Activated CD4-positive, alpha-beta T cell treated with anti-CD3 and anti-CD28 coated beads, Interleukin-2, amount 10 ng/mL, durations not matched to agents 7 days and 5 days (primary cell): ENCODE measurements around the gene GARS1. TPM values are rescaled to one million over a fixed set of nuclear protein-coding genes. Genes with fewer than 3 reads are reported as not detected.
A peak's percentile ranks its signal among the peaks of the same experiment; 100 is the strongest.
"Not testable (repeated sequence)": the region's sequence is repeated elsewhere in the genome, so short reads cannot be mapped to it uniquely, and the experiment has no call there.

Experiments used
- CTCF ChIA-PET: fragments of 350-600 bp; sonication (Branson Sonifier 250); formaldehyde crosslinking; loops from one replicate; lab custom pipeline; 2021; ENCODE audit warnings: antibody characterized with exemption; lab: Charles Lee
- POLR2A ChIA-PET: fragments of 350-600 bp; sonication (Branson Sonifier 250); formaldehyde crosslinking; loops from one replicate; lab custom pipeline; 2021; ENCODE audit warnings: antibody characterized with exemption; lab: Charles Lee
- DNase-seq: peaks from one replicate; pipeline ENCODE4 v3.0.0-alpha.2; 2020
- H3K27ac Mint-ChIP-seq: one replicate; pipeline ENCODE4 v1.8.0; 2021; ENCODE audit warnings: mild to moderate bottlenecking, moderate library complexity, mixed read lengths
- H3K27me3 Mint-ChIP-seq: one replicate; pipeline ENCODE4 v1.8.0; 2021; ENCODE audit warnings: mixed read lengths
- H3K36me3 Mint-ChIP-seq: one replicate; pipeline ENCODE4 v1.8.0; 2021; ENCODE audit warnings: low read depth, mixed read lengths
- H3K4me1 Mint-ChIP-seq: one replicate; pipeline ENCODE4 v1.8.0; 2021; ENCODE audit warnings: mixed read lengths
- H3K4me3 Mint-ChIP-seq: one replicate; pipeline ENCODE4 v1.8.0; 2021; ENCODE audit warnings: mild to moderate bottlenecking, moderate library complexity, mixed read lengths
- H3K9me3 Mint-ChIP-seq: one replicate; pipeline ENCODE4 v1.8.0; 2021; ENCODE audit warnings: mixed read lengths
- total RNA-seq, 2 experiments: library from RNA; stranded (reverse); gene quantifications; one replicate each; pipeline ENCODE4 v1.2.3, GENCODE V29; 2021

The GARS1 gene
- total RNA-seq, 2 experiments from 2014 or later, result 165 to 167 TPM

DNA sequence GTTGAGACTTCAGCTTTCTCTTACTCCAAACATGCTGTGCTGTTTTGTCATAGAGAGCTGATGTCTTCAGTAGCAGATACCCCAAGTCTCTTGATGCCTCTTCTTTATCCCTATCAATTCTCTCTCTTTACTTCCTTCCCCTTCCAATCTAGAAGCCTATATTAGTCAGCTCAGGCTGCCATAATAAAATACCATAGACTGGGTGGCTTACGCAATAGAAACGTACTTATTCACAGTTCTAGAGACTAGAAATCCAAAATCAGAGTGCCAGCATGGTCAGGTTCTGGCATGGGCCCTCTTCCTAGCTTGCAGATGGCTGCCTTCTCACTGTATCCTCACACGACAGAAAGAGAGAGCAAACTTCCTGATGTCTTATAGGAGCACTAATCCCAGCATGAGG lies 9.0 kb upstream of the GARS1 start:
- H3K36me3 Mint-ChIP-seq, result peaks cover 62% of the 10 kb centered on the region

DNA sequence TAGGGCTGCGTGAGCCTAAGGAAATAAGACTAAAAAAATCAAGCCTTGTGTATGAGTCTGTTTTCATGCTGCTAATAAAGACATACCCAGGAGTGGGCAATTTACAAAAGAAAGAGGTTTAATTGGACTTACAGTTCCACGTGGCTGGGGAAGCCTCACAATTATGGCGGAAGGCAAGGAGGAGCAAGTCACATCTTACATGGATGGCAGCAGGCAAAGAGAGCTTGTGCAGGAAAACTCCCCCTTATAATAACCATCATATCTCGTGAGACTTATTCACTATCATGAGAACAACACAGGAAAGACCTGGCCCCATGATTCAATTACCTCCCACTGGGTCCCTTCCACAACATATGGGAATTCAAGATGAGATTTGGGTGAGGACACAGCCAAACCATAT lies 7.1 kb upstream of the GARS1 start:
- DNase-seq, H3K27me3 Mint-ChIP-seq, H3K4me3 Mint-ChIP-seq, POLR2A ChIA-PET, H3K27ac Mint-ChIP-seq, CTCF ChIA-PET: not testable (repeated sequence)
- peaks cover 11% of the 10 kb centered on the region for H3K4me1 Mint-ChIP-seq
- H3K9me3 Mint-ChIP-seq, result peaks cover 11% of the 10 kb centered on the region
- H3K36me3 Mint-ChIP-seq, result peaks cover 49% of the 10 kb centered on the region

More for the DNA sequence above, 9.0 kb upstream of the GARS1 start:
- Mint-ChIP-seq H3K4me1 (peaks cover 1% of the 10 kb centered on the region), H3K27me3 (no peaks in the 10 kb centered on the region), H3K27ac (no peak overlapping the region), H3K9me3 (peaks cover 12% of the 10 kb centered on the region), H3K4me3 (no peak overlapping the region)
- DNase-seq, result no peak
- POLR2A ChIA-PET, result no interaction called here
- CTCF ChIA-PET, result no interaction called here

DNA sequence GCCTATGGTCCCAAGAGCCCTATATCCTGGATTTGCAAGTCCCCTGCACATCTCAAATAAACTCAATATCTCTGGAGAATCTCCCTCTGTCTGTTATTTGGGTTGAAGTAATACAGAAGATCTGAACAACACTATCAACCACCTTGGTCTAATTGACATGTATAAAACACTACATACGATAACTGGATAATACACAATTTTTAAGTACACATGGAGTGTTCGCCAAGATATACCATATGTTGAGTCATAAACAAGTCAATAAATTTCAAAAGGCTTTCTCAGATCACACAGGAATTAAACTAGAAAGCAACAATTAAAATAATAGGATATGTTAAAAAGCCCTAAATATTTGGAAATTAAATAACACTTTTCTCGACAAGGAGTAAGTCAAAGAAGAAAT lies 5.6 kb upstream of the GARS1 start:
- no peak for DNase-seq

DNA sequence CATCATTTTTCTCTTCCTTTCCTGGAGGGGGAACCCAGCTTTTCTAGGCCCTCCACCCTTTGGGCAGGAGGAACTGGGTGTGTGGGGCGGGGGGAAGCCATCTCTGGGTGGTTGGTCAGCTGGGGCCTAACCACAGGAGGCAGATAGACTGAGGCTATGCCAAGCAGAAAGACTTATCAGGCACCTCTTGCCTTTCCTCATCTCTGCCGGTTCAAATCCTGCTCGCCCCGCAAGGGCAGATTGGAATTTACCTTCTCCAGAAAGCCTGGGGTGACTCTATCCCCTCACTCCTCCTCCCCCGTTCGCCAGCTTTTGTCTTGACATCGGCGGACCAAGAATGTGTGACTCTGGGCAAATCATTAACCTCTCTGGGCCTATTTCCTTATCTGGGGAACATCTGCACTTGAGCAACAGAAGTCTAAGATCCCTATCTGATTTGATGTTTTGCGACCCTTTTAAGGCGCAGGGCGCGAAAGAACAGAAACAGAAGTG lies 584 bp upstream of the GARS1 start:
- Mint-ChIP-seq H3K4me3 (peak overlapping the region; percentile 97), H3K9me3 (peaks cover under 1% of the 10 kb centered on the region), H3K4me1 (peaks cover 55% of the 10 kb centered on the region), H3K36me3 (peaks cover 27% of the 10 kb centered on the region), H3K27ac (peak overlapping the region; percentile 99), H3K27me3 (no peaks in the 10 kb centered on the region)
- POLR2A ChIA-PET, result no interaction called here
- CTCF ChIA-PET, result interaction anchor here (0.8 to 1.3 kb wide), 2 partner anchors 14 to 30 kb away, joined by 3 read pairs; no protein-coding TSS in a partner anchor
- DNase-seq, result peak; percentile 35

More for the DNA sequence above, 5.6 kb upstream of the GARS1 start:
- no peak overlapping the region for H3K4me3 Mint-ChIP-seq
- H3K4me1 Mint-ChIP-seq, result peaks cover 24% of the 10 kb centered on the region
- POLR2A ChIA-PET, result no interaction called here
- H3K27ac Mint-ChIP-seq, result no peak overlapping the region
- H3K36me3 Mint-ChIP-seq, result peaks cover 34% of the 10 kb centered on the region
- no peaks in the 10 kb centered on the region for H3K27me3 Mint-ChIP-seq
- CTCF ChIA-PET, result no interaction called here
- peaks cover 9% of the 10 kb centered on the region for H3K9me3 Mint-ChIP-seq

DNA sequence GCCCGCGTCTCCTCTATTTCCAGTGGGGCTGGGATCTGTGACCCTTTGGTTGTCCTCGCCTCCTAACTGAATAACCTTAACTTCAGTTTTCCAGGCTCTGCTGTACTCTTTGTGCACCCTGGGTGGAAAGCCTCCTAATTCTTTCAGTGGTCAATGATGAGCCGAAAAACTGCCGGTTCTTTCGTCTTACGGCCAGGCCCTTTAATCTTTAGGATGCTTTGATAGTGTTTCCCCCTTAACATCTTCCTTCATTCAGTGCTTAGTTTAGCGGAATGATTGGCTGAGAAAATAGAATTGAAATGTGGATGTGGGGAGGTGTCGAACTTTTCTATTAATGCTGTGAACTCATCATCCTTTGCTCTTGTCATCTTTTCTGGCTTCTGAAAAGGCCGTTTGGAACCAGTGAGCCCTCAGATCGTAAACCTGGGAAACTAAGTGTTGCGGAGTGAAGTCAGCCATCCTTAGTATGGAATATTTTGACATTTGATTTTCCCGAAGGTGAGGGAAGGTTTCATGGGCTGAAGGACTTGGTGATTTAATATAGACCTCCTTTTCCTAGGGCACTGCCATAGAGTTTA lies 847 bp downstream of the GARS1 start:
- Mint-ChIP-seq H3K4me3 (peak overlapping the region; percentile 97), H3K9me3 (no peaks in the 10 kb centered on the region), H3K27me3 (no peaks in the 10 kb centered on the region), H3K4me1 (peaks cover 61% of the 10 kb centered on the region), H3K27ac (peak overlapping the region; percentile 99), H3K36me3 (peaks cover 35% of the 10 kb centered on the region)
- DNase-seq, result no peak
- CTCF ChIA-PET, result no interaction called here
- POLR2A ChIA-PET, result no interaction called here

DNA sequence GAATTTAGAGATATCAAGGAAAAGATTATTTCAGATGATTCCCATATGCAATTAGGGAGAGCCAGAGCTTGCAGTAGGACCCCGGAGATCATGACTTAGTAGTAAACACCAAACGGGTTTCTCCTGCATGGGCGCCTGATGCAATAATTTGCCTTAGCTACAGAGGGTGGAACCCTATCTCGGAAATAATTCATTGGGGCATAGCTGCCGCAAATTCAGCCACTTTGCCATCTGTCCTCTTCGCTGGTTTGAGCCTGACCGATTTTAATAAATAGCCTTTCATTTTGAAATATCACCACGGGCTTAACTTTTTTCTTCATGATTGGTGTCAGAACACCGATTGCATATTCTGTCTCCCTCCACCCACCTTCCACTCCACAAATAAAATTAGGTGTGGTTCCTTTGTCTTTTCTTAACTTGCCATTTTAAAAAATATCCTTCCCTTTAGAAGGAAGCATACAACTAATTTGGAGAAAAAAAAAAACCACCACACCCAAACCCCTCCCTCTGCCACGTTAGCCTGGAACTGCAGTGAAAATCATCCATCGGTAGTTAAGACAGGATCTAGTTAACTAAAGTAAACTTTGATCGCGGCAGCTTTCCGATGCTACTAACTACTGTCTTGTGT lies 1.4 kb downstream of the GARS1 start:
- DNase-seq, result peak; percentile 11
- H3K9me3 Mint-ChIP-seq, result no peaks in the 10 kb centered on the region
- peak overlapping the region; percentile 99 for H3K27ac Mint-ChIP-seq
- ChIA-PET POLR2A (interaction anchor here (0.7 kb wide), 1 partner anchor 10 kb away, joined by 3 read pairs; no protein-coding TSS in a partner anchor), CTCF (interaction anchor here (1.6 kb wide), 1 partner anchor 17 kb away, joined by 3 read pairs; no protein-coding TSS in a partner anchor)
- H3K4me3 Mint-ChIP-seq, result peak overlapping the region; percentile 97
- peaks cover 62% of the 10 kb centered on the region for H3K4me1 Mint-ChIP-seq
- peaks cover 40% of the 10 kb centered on the region for H3K36me3 Mint-ChIP-seq
- no peaks in the 10 kb centered on the region for H3K27me3 Mint-ChIP-seq

DNA sequence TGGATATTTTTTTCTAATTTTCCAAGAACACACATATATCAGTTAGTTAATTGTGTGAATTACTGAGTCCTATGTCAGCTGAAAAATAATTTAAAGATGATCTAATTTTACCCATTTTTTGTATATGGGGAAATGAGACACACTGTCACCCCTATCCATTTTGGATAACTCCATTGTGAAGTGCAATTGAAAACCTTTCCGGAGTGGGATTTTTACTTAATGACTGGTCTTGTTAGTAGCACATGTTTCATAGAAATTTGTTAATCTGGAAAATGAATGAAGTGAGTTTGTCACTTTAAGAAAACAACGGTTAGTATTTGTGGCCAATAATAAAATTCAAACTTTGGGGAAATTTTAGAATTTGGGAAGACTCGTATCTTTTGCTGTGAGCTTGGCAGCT lies 2.0 kb downstream of the GARS1 start:
- no peaks in the 10 kb centered on the region for H3K27me3 Mint-ChIP-seq
- no peaks in the 10 kb centered on the region for H3K9me3 Mint-ChIP-seq
- peak overlapping the region; percentile 97 for H3K4me3 Mint-ChIP-seq
- ChIA-PET CTCF (interaction anchor here (1.6 kb wide), 1 partner anchor 17 kb away, joined by 3 read pairs; no protein-coding TSS in a partner anchor), POLR2A (interaction anchor here (0.7 kb wide), 1 partner anchor 9 kb away, joined by 3 read pairs; no protein-coding TSS in a partner anchor)
- peaks cover 45% of the 10 kb centered on the region for H3K36me3 Mint-ChIP-seq
- DNase-seq, result no peak
- H3K4me1 Mint-ChIP-seq, result peaks cover 65% of the 10 kb centered on the region
- peak overlapping the region; percentile 99 for H3K27ac Mint-ChIP-seq

DNA sequence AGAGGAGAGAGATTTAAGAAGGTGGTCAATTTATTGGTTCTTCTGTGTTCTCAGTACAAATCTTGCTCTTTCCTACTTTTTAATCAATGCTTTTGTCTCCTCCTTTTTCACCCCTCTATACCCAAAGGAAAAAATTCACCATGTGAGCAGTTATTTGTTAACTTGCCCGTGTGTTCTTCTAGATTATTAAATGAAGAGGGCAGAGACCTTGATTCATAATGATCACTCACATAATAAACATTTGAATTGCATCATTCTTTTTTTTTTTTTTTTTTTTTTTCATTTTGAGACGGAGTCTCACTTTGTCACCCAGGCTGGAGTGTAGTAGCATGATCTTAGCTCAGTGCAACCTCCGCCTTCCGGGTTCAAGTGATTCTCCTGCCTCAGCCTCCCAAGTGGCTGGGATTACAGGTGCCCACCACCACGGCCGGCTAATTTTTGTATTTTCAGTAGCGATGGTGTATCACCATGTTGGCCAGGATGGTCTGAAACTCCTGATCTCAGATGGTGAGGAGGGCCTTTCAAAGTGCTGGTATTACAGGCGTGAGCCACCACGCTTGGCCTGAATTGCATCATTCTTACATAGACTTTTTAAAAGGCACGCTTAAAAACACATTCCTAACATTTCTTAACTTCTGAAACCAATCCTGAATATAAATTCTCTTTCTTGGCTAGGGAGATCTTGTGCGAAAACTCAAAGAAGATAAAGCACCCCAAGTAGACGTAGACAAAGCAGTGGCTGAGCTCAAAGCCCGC lies 3.6 kb downstream of the GARS1 start:
- Mint-ChIP-seq H3K4me1 (peaks cover 51% of the 10 kb centered on the region), H3K9me3 (no peaks in the 10 kb centered on the region), H3K4me3 (no peak overlapping the region), H3K27me3 (no peaks in the 10 kb centered on the region), H3K27ac (no peak overlapping the region), H3K36me3 (peaks cover 52% of the 10 kb centered on the region)
- ChIA-PET CTCF (no interaction called here), POLR2A (no interaction called here)
- DNase-seq, result no peak

DNA sequence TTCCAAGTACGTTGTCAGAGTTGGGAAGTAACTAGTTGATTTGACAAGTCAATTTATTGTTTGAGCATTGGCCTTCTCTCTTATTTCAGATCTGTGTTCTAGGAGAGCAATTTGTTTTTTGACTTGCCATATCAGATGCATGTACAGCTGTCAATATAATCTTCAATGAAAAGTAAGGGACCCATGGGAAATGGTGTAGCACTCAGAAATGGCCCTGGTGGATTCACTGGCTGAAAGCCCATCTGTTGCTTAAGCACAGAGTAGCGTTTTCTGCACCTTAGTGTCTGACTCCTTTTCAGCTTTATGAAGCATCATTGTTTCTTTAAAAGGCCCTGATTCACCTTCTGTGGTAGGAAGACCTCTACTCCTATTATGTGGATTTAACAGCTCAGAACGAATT lies 10.2 kb downstream of the GARS1 start:
- CTCF ChIA-PET, result no interaction called here
- H3K27ac Mint-ChIP-seq, result no peak overlapping the region
- peaks cover 27% of the 10 kb centered on the region for H3K4me1 Mint-ChIP-seq
- peaks cover 79% of the 10 kb centered on the region for H3K36me3 Mint-ChIP-seq
- H3K9me3 Mint-ChIP-seq, result no peaks in the 10 kb centered on the region
- DNase-seq, result no peak
- no peaks in the 10 kb centered on the region for H3K27me3 Mint-ChIP-seq
- POLR2A ChIA-PET, result no interaction called here
- no peak overlapping the region for H3K4me3 Mint-ChIP-seq

DNA sequence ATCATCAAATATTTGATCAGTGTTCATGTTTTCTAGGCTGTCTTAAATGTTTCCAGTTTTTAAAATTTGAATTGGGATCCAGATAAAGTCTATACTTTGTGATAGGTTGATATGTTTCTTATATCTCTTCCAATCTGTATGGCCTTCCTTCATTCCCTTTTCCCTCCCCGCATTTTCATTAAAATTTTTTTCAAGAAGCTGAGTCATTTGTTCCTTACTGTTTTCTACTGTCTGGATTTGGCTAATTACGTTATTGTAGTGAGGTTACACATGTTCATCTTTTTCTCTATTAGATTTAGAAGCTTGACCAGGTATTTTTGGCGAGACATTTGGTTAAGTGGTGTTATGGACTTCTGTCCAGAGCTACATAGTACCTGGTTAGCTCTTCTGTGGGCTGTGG lies 11.2 kb downstream of the GARS1 start:
- H3K9me3 Mint-ChIP-seq, result no peaks in the 10 kb centered on the region
- ChIA-PET CTCF (no interaction called here), POLR2A (interaction anchor here (0.5 kb wide), 1 partner anchor 9 kb away, joined by 3 read pairs; no protein-coding TSS in a partner anchor)
- no peak overlapping the region for H3K27ac Mint-ChIP-seq
- peaks cover 76% of the 10 kb centered on the region for H3K36me3 Mint-ChIP-seq
- DNase-seq, result no peak
- no peak overlapping the region for H3K4me3 Mint-ChIP-seq
- peaks cover 24% of the 10 kb centered on the region for H3K4me1 Mint-ChIP-seq
- no peaks in the 10 kb centered on the region for H3K27me3 Mint-ChIP-seq

DNA sequence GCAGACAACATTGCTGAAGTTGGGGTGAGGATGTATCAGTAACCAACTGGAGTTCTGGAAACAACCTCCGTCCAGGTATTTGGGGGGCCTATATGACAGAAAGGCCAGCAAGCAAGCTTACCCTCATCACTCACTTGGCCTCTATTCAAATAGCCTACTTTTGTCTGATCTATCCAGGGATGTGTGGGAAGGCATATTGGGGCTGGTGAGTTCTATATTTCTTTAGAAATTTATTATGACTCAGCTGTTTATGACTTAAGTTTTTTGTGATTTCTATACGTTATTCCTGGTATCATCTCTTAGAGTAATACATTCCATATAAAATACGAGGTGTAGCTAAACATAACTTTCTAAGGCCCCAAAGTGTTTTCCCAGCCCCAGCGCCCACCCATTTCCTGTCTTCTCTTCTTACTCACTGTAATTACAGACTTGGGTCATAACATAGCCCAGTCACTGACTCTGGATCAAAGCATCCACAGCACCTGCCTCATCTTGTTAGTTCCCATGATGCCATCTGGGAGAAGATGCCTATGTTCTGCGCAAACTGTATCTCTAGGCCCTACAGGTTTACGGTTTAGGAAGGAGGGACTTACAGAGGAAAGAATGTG lies 18.1 kb downstream of the GARS1 start:
- ChIA-PET CTCF (interaction anchor here (1.0 kb wide), 1 partner anchor 16 kb away, joined by 3 read pairs; no protein-coding TSS in a partner anchor), POLR2A (no interaction called here)
- H3K4me3 Mint-ChIP-seq, result no peak overlapping the region
- no peaks in the 10 kb centered on the region for H3K27me3 Mint-ChIP-seq
- peak overlapping the region; percentile 27 for H3K27ac Mint-ChIP-seq
- DNase-seq, result no peak
- H3K9me3 Mint-ChIP-seq, result no peaks in the 10 kb centered on the region
- H3K4me1 Mint-ChIP-seq, result peaks cover 34% of the 10 kb centered on the region
- peaks cover 79% of the 10 kb centered on the region for H3K36me3 Mint-ChIP-seq
